ENCODE measurements around the gene MORC2. TPM values are rescaled to one million over a fixed set of nuclear protein-coding genes. Genes with fewer than 3 reads are reported as not detected.

Gene MORC2
- polyA plus RNA-seq, 1 experiment = 9.0 TPM

GRCh38 chr22:30947173-30947815 is 21.3 kb downstream of the MORC2 start:
- Histone ChIP-seq H3K27me3 (ENCODE audit: control insufficient read depth, insufficient read depth, low read length) (no peaks in the 10 kb centered on the region), H3K36me3 (ENCODE audit: control insufficient read depth, insufficient read depth, low read length) (peaks cover 34% of the 10 kb centered on the region), H3K4me3 (ENCODE audit: low read depth, low read length) (no peak overlapping the region)
- no peak for TF ChIP-seq CTCF (IDR thresholded peaks at IDR 0.05; ENCODE audit: insufficient read depth, low read depth, low read length)
- ChIA-PET POLR2A (no interaction called here), CTCF (interaction anchor here (0.7 to 3.0 kb wide), 18 partner anchors 10 to 285 kb away, joined by 3 to 101 read pairs (median 4); partner anchors contain the start of genes MORC2, SELENOM, SMTN and TUG1)
- DNase-seq (ENCODE audit: low read depth) = no peak

- TF ChIP-seq CTCF (IDR thresholded peaks at IDR 0.05; ENCODE audit: insufficient read depth, low read depth, low read length) = no peak
- CTCF ChIA-PET = interaction anchor here (0.7 to 3.0 kb wide), 16 partner anchors 9 to 312 kb away, joined by 3 to 101 read pairs (median 4); partner anchors contain the start of genes MORC2, SELENOM, SMTN and TUG1
- Histone ChIP-seq H3K27me3 (ENCODE audit: control insufficient read depth, insufficient read depth, low read length) (no peaks in the 10 kb centered on the region), H3K36me3 (ENCODE audit: control insufficient read depth, insufficient read depth, low read length) (peaks cover 42% of the 10 kb centered on the region), H3K4me3 (ENCODE audit: low read depth, low read length) (no peak overlapping the region)
- POLR2A ChIA-PET = interaction anchor here (0.6 kb wide), 1 partner anchor 17 kb away, joined by 3 read pairs; no protein-coding TSS in a partner anchor
- DNase-seq (ENCODE audit: low read depth) = no peak
These were observed 22.2 kb downstream of the MORC2 start for GRCh38 chr22:30946354-30946753.

GRCh38 chr22:30945653-30946052 is 22.9 kb downstream of the MORC2 start:
- ChIA-PET POLR2A (interaction anchor here (0.6 kb wide), 2 partner anchors 16 to 346 kb away, joined by 3 read pairs; partner anchors contain the start of gene PIK3IP1), CTCF (interaction anchor here (0.7 to 3.0 kb wide), 6 partner anchors 8 to 312 kb away, joined by 3 to 101 read pairs (median 7); partner anchors contain the start of genes SELENOM and SMTN)
- Histone ChIP-seq H3K27me3 (ENCODE audit: control insufficient read depth, insufficient read depth, low read length) (no peaks in the 10 kb centered on the region), H3K4me3 (ENCODE audit: low read depth, low read length) (no peak overlapping the region), H3K36me3 (ENCODE audit: control insufficient read depth, insufficient read depth, low read length) (peaks cover 46% of the 10 kb centered on the region)
- no peak for DNase-seq (ENCODE audit: low read depth)
- TF ChIP-seq CTCF (IDR thresholded peaks at IDR 0.05; ENCODE audit: insufficient read depth, low read depth, low read length) = no peak

GRCh38 chr22:30944986-30945385 is 23.6 kb downstream of the MORC2 start:
- Histone ChIP-seq H3K36me3 (ENCODE audit: control insufficient read depth, insufficient read depth, low read length) (peaks cover 49% of the 10 kb centered on the region), H3K27me3 (ENCODE audit: control insufficient read depth, insufficient read depth, low read length) (no peaks in the 10 kb centered on the region), H3K4me3 (ENCODE audit: low read depth, low read length) (no peak overlapping the region)
- ChIA-PET POLR2A (interaction anchor here (0.6 kb wide), 1 partner anchor 347 kb away, joined by 3 read pairs; the partner anchor contains the start of gene PIK3IP1), CTCF (interaction anchor here (2.4 to 3.0 kb wide), 2 partner anchors 139 to 203 kb away, joined by 9 to 101 read pairs; partner anchors contain the start of gene SMTN)
- DNase-seq (ENCODE audit: low read depth) = no peak
- no peak for TF ChIP-seq CTCF (IDR thresholded peaks at IDR 0.05; ENCODE audit: insufficient read depth, low read depth, low read length)

DNA sequence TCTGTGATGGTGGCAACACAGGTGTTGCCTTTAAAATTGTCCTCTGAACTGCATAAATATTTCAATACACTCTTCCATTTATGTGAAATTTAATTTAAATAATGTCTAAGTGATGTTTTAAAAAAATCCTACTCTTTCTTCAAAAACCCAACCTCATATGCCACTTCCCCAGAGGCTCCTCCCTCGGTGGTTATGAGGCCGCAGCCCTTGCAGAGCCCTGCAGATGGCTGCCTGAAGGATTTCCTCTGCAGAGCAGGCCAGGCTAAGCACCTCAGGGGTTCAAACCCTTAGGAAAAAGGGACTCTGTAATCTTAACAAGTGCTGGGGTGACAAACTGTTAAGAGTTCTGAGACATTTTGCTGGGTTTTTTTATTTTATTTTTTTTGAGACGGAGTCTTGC is 25.2 kb downstream of the MORC2 start:
- ChIA-PET POLR2A (no interaction called here), CTCF (interaction anchor here (0.8 to 1.5 kb wide), 3 partner anchors 11 to 205 kb away, joined by 3 to 6 read pairs (median 4); no protein-coding TSS in a partner anchor)
- TF ChIP-seq CTCF (IDR thresholded peaks at IDR 0.05; ENCODE audit: insufficient read depth, low read depth, low read length) = no peak
- no peak for DNase-seq (ENCODE audit: low read depth)
- Histone ChIP-seq H3K27me3 (ENCODE audit: control insufficient read depth, insufficient read depth, low read length) (no peaks in the 10 kb centered on the region), H3K36me3 (ENCODE audit: control insufficient read depth, insufficient read depth, low read length) (peaks cover 56% of the 10 kb centered on the region), H3K4me3 (ENCODE audit: low read depth, low read length) (no peak overlapping the region)
